ENCODE results near the gene MAPK8IP3.

Gene MAPK8IP3

DNA sequence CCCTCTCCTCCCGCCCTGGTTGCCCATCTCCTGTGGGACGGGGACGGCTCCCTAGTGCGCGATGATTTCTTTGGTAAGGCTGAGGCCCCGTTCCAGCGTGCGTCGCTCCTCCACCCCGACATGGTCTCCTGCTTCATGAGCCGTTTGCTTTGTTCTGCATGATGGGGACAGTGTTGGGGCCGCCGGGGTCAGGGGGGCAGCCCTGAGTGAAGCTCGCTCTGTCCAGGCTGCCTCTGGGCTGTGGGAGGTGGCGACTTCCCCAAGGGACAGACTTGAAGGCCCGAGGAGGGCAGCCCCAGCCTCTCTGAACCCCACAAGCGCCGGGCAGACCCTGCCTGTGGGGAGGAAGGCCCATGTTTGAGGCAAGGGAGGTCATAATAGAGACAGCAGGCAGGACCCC lies 52.9 kb downstream of the MAPK8IP3 start:
- H3K4me1 ChIP-seq (ENCODE audit: insufficient read depth, insufficient read length), result peaks cover 14% of the 10 kb centered on the region
- TF ChIP-seq SUZ12 (IDR thresholded peaks at IDR 0.05; ENCODE audit: extremely low read depth, insufficient read depth, insufficient read length) (no peak), YY1 (IDR thresholded peaks at IDR 0.05; ENCODE audit: insufficient read depth, insufficient read length) (no peak), ZNF274 (IDR thresholded peaks at IDR 0.05; ENCODE audit: low read depth, low read length) (no peak)
- H3K9ac ChIP-seq (ENCODE audit: insufficient read length, low read depth), result no peak overlapping the region
- H3K4me3 ChIP-seq (ENCODE audit: insufficient read length, low read depth), result no peak overlapping the region
- no peak for DNase-seq (ENCODE audit: low read depth, low spot score)
- H3K36me3 ChIP-seq (ENCODE audit: insufficient read depth, insufficient read length, low read length), result peaks cover 76% of the 10 kb centered on the region
- H3K27me3 ChIP-seq (ENCODE audit: insufficient read depth, insufficient read length), result no peaks in the 10 kb centered on the region
- H3K9me3 ChIP-seq (ENCODE audit: insufficient read depth, low read length), result no peaks in the 10 kb centered on the region

GRCh38 chr16:1759511-1759910 lies 53.5 kb downstream of the MAPK8IP3 start:
- Histone ChIP-seq H3K9ac (ENCODE audit: insufficient read length, low read depth) (no peak overlapping the region), H3K4me3 (ENCODE audit: insufficient read length, low read depth) (no peak overlapping the region), H3K27me3 (ENCODE audit: insufficient read depth, insufficient read length) (no peaks in the 10 kb centered on the region), H3K36me3 (ENCODE audit: insufficient read depth, insufficient read length, low read length) (peaks cover 76% of the 10 kb centered on the region), H3K4me1 (ENCODE audit: insufficient read depth, insufficient read length) (peaks cover 19% of the 10 kb centered on the region), H3K9me3 (ENCODE audit: insufficient read depth, low read length) (no peaks in the 10 kb centered on the region)
- no peak for TF ChIP-seq SUZ12 (IDR thresholded peaks at IDR 0.05; ENCODE audit: extremely low read depth, insufficient read depth, insufficient read length)
- no peak for TF ChIP-seq ZNF274 (IDR thresholded peaks at IDR 0.05; ENCODE audit: low read depth, low read length)
- no peak for TF ChIP-seq YY1 (IDR thresholded peaks at IDR 0.05; ENCODE audit: insufficient read depth, insufficient read length)
- DNase-seq (ENCODE audit: low read depth, low spot score), result no peak

- H3K4me3 ChIP-seq (ENCODE audit: insufficient read length, low read depth), result no peak overlapping the region
- H3K27me3 ChIP-seq (ENCODE audit: insufficient read depth, insufficient read length), result no peaks in the 10 kb centered on the region
- H3K9ac ChIP-seq (ENCODE audit: insufficient read length, low read depth), result no peak overlapping the region
- no peak for DNase-seq (ENCODE audit: low read depth, low spot score)
- H3K9me3 ChIP-seq (ENCODE audit: insufficient read depth, low read length), result no peaks in the 10 kb centered on the region
- peaks cover 24% of the 10 kb centered on the region for H3K4me1 ChIP-seq (ENCODE audit: insufficient read depth, insufficient read length)
- no peak for TF ChIP-seq SUZ12 (IDR thresholded peaks at IDR 0.05; ENCODE audit: extremely low read depth, insufficient read depth, insufficient read length)
- no peak for TF ChIP-seq YY1 (IDR thresholded peaks at IDR 0.05; ENCODE audit: insufficient read depth, insufficient read length)
- no peak for TF ChIP-seq ZNF274 (IDR thresholded peaks at IDR 0.05; ENCODE audit: low read depth, low read length)
- peaks cover 79% of the 10 kb centered on the region for H3K36me3 ChIP-seq (ENCODE audit: insufficient read depth, insufficient read length, low read length)
These were observed 54.9 kb downstream of the MAPK8IP3 start for GRCh38 chr16:1760911-1761310.

DNA sequence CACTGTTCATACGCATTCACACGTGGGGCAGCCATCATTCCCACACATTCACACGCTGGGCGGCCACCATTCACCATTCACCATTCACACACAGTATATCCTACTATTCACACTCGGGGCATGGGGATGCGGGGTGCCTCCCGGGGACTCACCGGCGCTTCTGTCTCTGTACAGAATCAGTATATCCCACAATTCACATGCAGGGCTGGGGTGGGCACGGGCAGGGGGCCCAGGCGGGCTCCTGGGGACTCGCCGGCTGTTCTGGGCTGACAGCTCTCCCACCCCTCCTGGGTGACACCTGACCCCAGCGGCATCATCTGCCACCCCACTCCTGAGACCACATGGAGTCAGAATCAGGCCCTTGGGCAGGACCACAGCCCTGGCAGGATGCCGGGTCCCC lies 55.8 kb downstream of the MAPK8IP3 start:
- H3K36me3 ChIP-seq (ENCODE audit: insufficient read depth, insufficient read length, low read length), result peaks cover 83% of the 10 kb centered on the region
- H3K4me1 ChIP-seq (ENCODE audit: insufficient read depth, insufficient read length), result peaks cover 24% of the 10 kb centered on the region
- H3K4me3 ChIP-seq (ENCODE audit: insufficient read length, low read depth), result no peak overlapping the region

DNA sequence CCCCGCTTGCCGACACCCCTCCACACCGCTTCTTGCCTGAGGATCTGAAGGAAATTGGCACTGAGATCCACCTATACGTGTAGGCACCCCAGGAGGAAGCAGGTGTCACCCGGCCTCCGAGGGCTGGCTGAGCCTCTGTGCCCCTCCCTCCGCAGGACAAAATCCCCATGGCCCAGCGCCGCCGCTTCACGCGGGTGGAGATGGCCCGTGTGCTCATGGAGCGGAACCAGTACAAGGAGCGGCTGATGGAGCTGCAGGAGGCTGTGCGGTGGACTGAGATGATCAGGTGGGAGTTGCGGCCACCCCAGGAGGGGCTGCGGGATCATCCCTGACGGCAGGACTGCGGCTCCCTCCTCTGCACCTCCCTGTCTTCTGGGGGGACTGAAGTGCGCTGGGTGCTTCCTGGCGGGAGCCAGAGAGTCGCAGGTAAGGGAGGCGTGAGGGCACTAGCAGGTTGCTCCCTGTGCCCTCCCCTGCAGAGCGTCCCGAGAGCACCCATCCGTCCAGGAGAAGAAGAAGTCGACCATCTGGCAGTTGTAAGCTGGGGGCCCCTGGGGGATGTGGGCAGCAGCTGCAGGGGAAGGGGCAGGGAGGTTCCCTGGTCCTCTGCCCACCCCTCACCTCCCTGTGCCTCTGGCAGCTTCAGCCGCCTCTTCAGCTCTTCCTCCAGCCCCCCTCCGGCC lies 56.3 kb downstream of the MAPK8IP3 start:
- no peaks in the 10 kb centered on the region for H3K27me3 ChIP-seq (ENCODE audit: insufficient read depth, insufficient read length)

More for the DNA sequence above, 55.8 kb downstream of the MAPK8IP3 start:
- Histone ChIP-seq H3K9ac (ENCODE audit: insufficient read length, low read depth) (no peak overlapping the region), H3K27me3 (ENCODE audit: insufficient read depth, insufficient read length) (no peaks in the 10 kb centered on the region), H3K9me3 (ENCODE audit: insufficient read depth, low read length) (no peaks in the 10 kb centered on the region)
- no peak for DNase-seq (ENCODE audit: low read depth, low spot score)
- TF ChIP-seq SUZ12 (IDR thresholded peaks at IDR 0.05; ENCODE audit: extremely low read depth, insufficient read depth, insufficient read length), result no peak
- no peak for TF ChIP-seq YY1 (IDR thresholded peaks at IDR 0.05; ENCODE audit: insufficient read depth, insufficient read length)
- TF ChIP-seq ZNF274 (IDR thresholded peaks at IDR 0.05; ENCODE audit: low read depth, low read length), result no peak

DNA sequence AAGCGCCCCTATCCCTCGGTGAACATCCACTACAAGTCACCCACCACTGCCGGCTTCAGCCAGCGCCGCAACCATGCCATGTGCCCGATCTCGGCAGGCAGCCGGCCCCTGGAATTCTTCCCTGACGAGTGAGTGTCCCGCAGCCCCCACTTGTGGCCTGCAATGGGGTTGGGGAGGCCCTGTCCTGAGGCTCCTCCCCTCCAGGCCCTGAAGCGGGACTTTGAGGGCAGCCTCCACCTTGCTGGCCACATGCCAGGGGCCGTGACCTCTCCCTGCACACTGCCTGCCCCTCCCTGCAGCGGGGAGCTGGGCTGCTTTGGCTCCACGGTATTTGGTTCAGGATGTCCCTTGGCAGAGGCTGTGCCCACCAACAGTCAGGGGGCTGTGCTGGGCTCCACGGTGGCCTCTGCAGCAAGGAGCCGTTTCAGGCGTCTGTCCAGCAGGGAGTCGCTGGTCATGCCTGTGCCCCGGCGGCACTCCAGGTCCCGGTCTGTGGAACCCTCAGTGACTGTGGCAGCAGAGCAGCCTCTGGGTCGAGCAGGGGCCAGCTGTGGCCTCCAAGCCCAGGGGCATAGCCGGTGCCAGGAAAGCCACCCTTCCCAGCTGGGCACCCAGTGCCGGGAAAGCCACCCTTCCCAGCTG lies 57.0 kb downstream of the MAPK8IP3 start:
- H3K4me3 ChIP-seq (ENCODE audit: insufficient read length, low read depth), result no peak overlapping the region
- H3K27me3 ChIP-seq (ENCODE audit: insufficient read depth, insufficient read length), result no peaks in the 10 kb centered on the region
- peaks cover 85% of the 10 kb centered on the region for H3K36me3 ChIP-seq (ENCODE audit: insufficient read depth, insufficient read length, low read length)
- H3K4me1 ChIP-seq (ENCODE audit: insufficient read depth, insufficient read length), result peaks cover 24% of the 10 kb centered on the region
- H3K9ac ChIP-seq (ENCODE audit: insufficient read length, low read depth), result peak overlapping the region; percentile 21
- H3K9me3 ChIP-seq (ENCODE audit: insufficient read depth, low read length), result no peaks in the 10 kb centered on the region
- no peak for TF ChIP-seq ZNF274 (IDR thresholded peaks at IDR 0.05; ENCODE audit: low read depth, low read length)
- TF ChIP-seq SUZ12 (IDR thresholded peaks at IDR 0.05; ENCODE audit: extremely low read depth, insufficient read depth, insufficient read length), result no peak
- no peak for TF ChIP-seq YY1 (IDR thresholded peaks at IDR 0.05; ENCODE audit: insufficient read depth, insufficient read length)
- no peak for DNase-seq (ENCODE audit: low read depth, low spot score)

More for the DNA sequence above, 56.3 kb downstream of the MAPK8IP3 start:
- peaks cover 24% of the 10 kb centered on the region for H3K4me1 ChIP-seq (ENCODE audit: insufficient read depth, insufficient read length)
- H3K36me3 ChIP-seq (ENCODE audit: insufficient read depth, insufficient read length, low read length), result peaks cover 85% of the 10 kb centered on the region
- H3K4me3 ChIP-seq (ENCODE audit: insufficient read length, low read depth), result no peak overlapping the region
- H3K9me3 ChIP-seq (ENCODE audit: insufficient read depth, low read length), result no peaks in the 10 kb centered on the region
- TF ChIP-seq ZNF274 (IDR thresholded peaks at IDR 0.05; ENCODE audit: low read depth, low read length) (no peak), YY1 (IDR thresholded peaks at IDR 0.05; ENCODE audit: insufficient read depth, insufficient read length) (no peak), SUZ12 (IDR thresholded peaks at IDR 0.05; ENCODE audit: extremely low read depth, insufficient read depth, insufficient read length) (no peak)
- H3K9ac ChIP-seq (ENCODE audit: insufficient read length, low read depth), result peak overlapping the region; percentile 21
- DNase-seq (ENCODE audit: low read depth, low spot score), result no peak
